Neural cell (in vitro differentiated cells): ENCODE results near the gene PCNX2.

Source experiments
- CTCF ChIP-seq: fragments of 450-650 bp; IDR thresholded peaks from 2 replicates; pipeline ENCODE4 v1.5.1; 2014; ENCODE audit warnings: antibody characterized with exemption, mild to moderate bottlenecking, moderate library complexity; ENCODE audit not compliant: poor library complexity, severe bottlenecking
- EZH2 ChIP-seq: fragments of 200-600, 300-800 bp; shearing (Covaris generic), sonication (generic); IDR thresholded peaks from 2 replicates; pipeline ENCODE4 v1.6.1; 2014; ENCODE audit warnings: antibody characterized with exemption, low read length, borderline replicate concordance, mild to moderate bottlenecking; ENCODE audit not compliant: insufficient read depth, poor library complexity, severe bottlenecking
- SMC3 ChIP-seq: fragments of 450-650 bp; conservative IDR thresholded peaks from 2 replicates; pipeline ENCODE4 v1.6.1; 2014; ENCODE audit warnings: antibody characterized with exemption, mild to moderate bottlenecking, moderate library complexity; ENCODE audit not compliant: poor library complexity

DNA sequence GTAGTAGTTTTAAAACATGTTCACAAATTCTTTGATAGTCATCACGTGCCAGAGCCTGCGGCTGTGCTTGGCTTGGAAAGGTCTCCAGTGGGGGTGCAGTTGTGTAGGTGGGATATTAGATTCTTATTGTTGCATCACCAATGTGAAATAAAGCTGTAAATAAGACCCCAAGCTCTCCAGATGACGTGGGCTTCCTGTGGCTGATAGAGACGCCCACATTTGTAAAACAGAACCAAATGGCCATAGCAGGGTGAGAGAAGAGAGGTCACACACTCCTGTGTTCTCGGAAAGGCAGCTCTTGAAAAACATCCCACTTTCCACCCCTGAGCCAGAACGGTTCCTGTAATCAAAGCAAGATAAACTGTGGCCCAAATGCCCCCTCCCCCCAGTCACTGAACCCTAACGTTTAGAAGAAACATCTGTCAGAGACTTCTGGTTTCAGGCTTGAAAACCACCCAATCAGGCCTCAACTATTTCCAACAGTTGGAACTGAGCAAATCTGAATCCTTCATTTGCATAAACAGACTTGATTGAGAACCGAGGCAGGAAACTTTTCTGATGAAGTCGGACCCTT lies 351.8 kb downstream of the PCNX2 start:
- no peak for TF ChIP-seq CTCF
- no peak for TF ChIP-seq EZH2
- TF ChIP-seq SMC3 = no peak
